ENCODE data around the gene AFF2. TPM values are rescaled to one million over a fixed set of nuclear protein-coding genes. Genes with fewer than 3 reads are reported as not detected.

The AFF2 gene
- total and polyA plus RNA-seq, 10 donors, result 0.04 to 26.6 (median 8.7) TPM

GRCh38 chrX:149010013-149010852 lies 509.8 kb downstream of the AFF2 start:
- Histone ChIP-seq H3K9me3 (no peaks in the 10 kb centered on the region), H3K4me3 (no peak overlapping the region), H3K4me1 (no peaks in the 10 kb centered on the region), H3K27me3 (replicated peaks in 1 of 7) (no peaks in the 10 kb centered on the region), H3K36me3 (no peaks in the 10 kb centered on the region), H3K27ac (no peak overlapping the region)
- TF ChIP-seq CTCF (IDR thresholded peaks at IDR 0.05 in 8 of 11, conservative IDR thresholded peaks at IDR 0.05 in 3 of 11) (no peak), POLR2AphosphoS5 (IDR thresholded peaks at IDR 0.05) (no peak), POLR2A (IDR thresholded peaks at IDR 0.05) (no peak)
- 53 to 84% (median 73%) methylated on average over 4 of the region's 4 CpGs for WGBS, 5 donors
- DNase-seq, result no peak
- intact Hi-C loops (cut with DNase I; ENCODE audit: low total_unique reads), result no loop called here

GRCh38 chrX:149010853-149011224 lies 510.4 kb downstream of the AFF2 start:
- Histone ChIP-seq H3K4me3 (no peak overlapping the region), H3K27ac (no peak overlapping the region), H3K27me3 (replicated peaks in 1 of 7) (no peaks in the 10 kb centered on the region), H3K36me3 (no peaks in the 10 kb centered on the region), H3K4me1 (no peaks in the 10 kb centered on the region), H3K9me3 (no peaks in the 10 kb centered on the region)
- TF ChIP-seq CTCF (IDR thresholded peaks at IDR 0.05 in 8 of 11, conservative IDR thresholded peaks at IDR 0.05 in 3 of 11) (no peak), POLR2AphosphoS5 (IDR thresholded peaks at IDR 0.05) (no peak), POLR2A (IDR thresholded peaks at IDR 0.05) (no peak)
- DNase-seq, result no peak
- WGBS, 5 donors, result 78 to 93% (median 87%) methylated on average over 5 of the region's 5 CpGs
- intact Hi-C loops (cut with DNase I; ENCODE audit: low total_unique reads), result no loop called here

GRCh38 chrX:149013081-149013480 lies 512.7 kb downstream of the AFF2 start:
- intact Hi-C loops (cut with DNase I; ENCODE audit: low total_unique reads), result no loop called here
- Histone ChIP-seq H3K4me3 (no peak overlapping the region), H3K4me1 (no peaks in the 10 kb centered on the region), H3K36me3 (no peaks in the 10 kb centered on the region), H3K9me3 (no peaks in the 10 kb centered on the region), H3K27me3 (replicated peaks in 1 of 7) (no peaks in the 10 kb centered on the region), H3K27ac (no peak overlapping the region)
- DNase-seq, result no peak
- no peak for TF ChIP-seq POLR2AphosphoS5 (IDR thresholded peaks at IDR 0.05)
- no peak for TF ChIP-seq POLR2A (IDR thresholded peaks at IDR 0.05)
- TF ChIP-seq CTCF (IDR thresholded peaks at IDR 0.05 in 8 of 11, conservative IDR thresholded peaks at IDR 0.05 in 3 of 11), result no peak
- WGBS, 5 donors, result 79 to 92% (median 87%) methylated on average over 2 of the region's 2 CpGs

GRCh38 chrX:149021159-149021558 lies 520.7 kb downstream of the AFF2 start:
- no peak overlapping the region for H3K27ac ChIP-seq
- 40 to 77% (median 48%) methylated on average over 2 of the region's 2 CpGs for WGBS, 5 donors
- peaks cover 0 to 33% (median 19%) of the 10 kb centered on the region in 8 donors for H3K9me3 ChIP-seq
- H3K36me3 ChIP-seq, result no peaks in the 10 kb centered on the region
- intact Hi-C loops (cut with DNase I; ENCODE audit: low total_unique reads), result no loop called here
- no peaks in the 10 kb centered on the region for H3K27me3 ChIP-seq (replicated peaks in 1 of 7)
- TF ChIP-seq CTCF (IDR thresholded peaks at IDR 0.05 in 8 of 11, conservative IDR thresholded peaks at IDR 0.05 in 3 of 11) (no peak), POLR2A (IDR thresholded peaks at IDR 0.05) (no peak), POLR2AphosphoS5 (IDR thresholded peaks at IDR 0.05) (no peak)
- DNase-seq, result no peak
- H3K4me3 ChIP-seq, result no peak overlapping the region
- no peaks in the 10 kb centered on the region for H3K4me1 ChIP-seq
